ENCODE data around the gene GMDS. TPM values are rescaled to one million over a fixed set of nuclear protein-coding genes. Genes with fewer than 3 reads are reported as not detected.

The GMDS gene
- total and polyA plus RNA-seq, 2 of the 13 experiments (the other 11 are each of a cell fraction or from before 2014, with no cell fraction given), result 64.4 to 112 TPM

DNA sequence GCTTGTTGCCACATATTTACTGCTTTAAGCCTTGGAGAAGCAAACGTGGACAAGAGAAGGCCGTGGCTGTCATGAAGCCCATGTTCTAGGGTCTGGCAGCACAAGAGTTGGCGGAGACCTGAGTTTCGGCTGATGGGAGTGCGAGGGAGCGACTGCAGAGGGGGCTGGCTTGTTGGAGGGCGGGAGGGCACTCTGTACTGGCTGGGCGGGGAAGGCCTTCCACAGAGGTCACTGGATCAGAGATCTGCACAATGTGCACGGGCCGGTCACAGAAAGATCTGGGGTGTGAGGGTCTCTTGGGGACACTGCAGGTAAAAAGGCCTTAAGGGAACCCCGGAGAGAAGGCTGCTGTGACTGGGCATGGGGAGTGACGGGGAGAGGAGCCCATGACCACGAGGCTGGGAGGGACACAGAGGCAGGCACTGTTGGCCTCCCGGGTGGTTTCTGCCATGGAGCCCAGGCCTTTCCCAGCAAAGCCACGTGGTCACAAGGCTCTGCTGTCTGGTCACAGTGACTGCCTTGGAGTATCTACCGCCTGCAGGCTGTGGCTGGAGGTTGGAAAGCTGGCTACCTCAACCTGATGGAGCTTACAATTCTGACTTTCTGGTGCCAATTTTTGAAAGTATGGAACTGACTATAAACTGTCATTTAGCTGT is 611.9 kb downstream of the GMDS start:
- no peaks in the 10 kb centered on the region for H3K27me3 ChIP-seq (ENCODE audit: control insufficient read depth in 1 of 2, insufficient read depth in 2 of 2, low read length in 2 of 2)
- FAIRE-seq, result no peak
- WGBS (ENCODE audit: low lambda C conversion rate), result 98% methylated on average over 16 of the region's 16 CpGs
- no peak overlapping the region for H3K4me3 ChIP-seq (replicated peaks in 1 of 3; ENCODE audit: insufficient read depth in 1 of 3, low read depth in 2 of 3, low read length in 3 of 3)
- DNase-seq (ENCODE audit: low spot score), result no peak
- H2AFZ ChIP-seq (ENCODE audit: low read length), result no peak overlapping the region
- no peak overlapping the region for H3K9ac ChIP-seq (ENCODE audit: insufficient read depth, low read depth, low read length)
- ChIA-PET POLR2A (no interaction called here), CTCF (ENCODE audit: low intra/inter-chr PET ratio, low total read pairs) (no interaction called here)
- TF ChIP-seq ZNF235 (CRISPR knock-in tag; IDR thresholded peaks at IDR 0.05; ENCODE audit: borderline replicate concordance) (no peak), SIN3A (IDR thresholded peaks at IDR 0.05; ENCODE audit: borderline replicate concordance, low read depth, low read length) (no peak), AGO2 (optimal IDR thresholded peaks at IDR 0.05; ENCODE audit: low read depth, low read length) (peak; percentile 56)
- intact Hi-C loops (cut with micrococcal nuclease; ENCODE audit: unreplicated experiment) (no loop called here), in situ Hi-C loops (cut with HindIII; ENCODE audit: extremely low pct_ligation_motif_present, low pct_unique_long_range_greater_than_20kb) (no loop called here)
- no peaks in the 10 kb centered on the region; the same call in 1 of the 2 replicates for H4K20me1 ChIP-seq (ENCODE audit: insufficient read depth, low read length)
- no peaks in the 10 kb centered on the region for H3K4me1 ChIP-seq (ENCODE audit: insufficient read depth, low read length)
- no peaks in the 10 kb centered on the region for H3K9me3 ChIP-seq (ENCODE audit: low read length)
- H3K79me2 ChIP-seq (ENCODE audit: insufficient read depth, low read length), result no peaks in the 10 kb centered on the region
- ATAC-seq, result no peak
- H3K27ac ChIP-seq (ENCODE audit: extremely low read length, insufficient read depth, low read length), result no peak overlapping the region
- peaks cover 1 to 24% of the 10 kb centered on the region in 2 experiments; a peak in 3 of 5 replicates for H3K36me3 ChIP-seq (replicated peaks in 1 of 2; ENCODE audit: control insufficient read depth in 1 of 2, insufficient read depth in 2 of 2, low read length in 2 of 2)
- no peak overlapping the region for H3K4me2 ChIP-seq (ENCODE audit: low read depth, low read length)
- no TSS peak for BruUV-seq (replicated peaks)

DNA sequence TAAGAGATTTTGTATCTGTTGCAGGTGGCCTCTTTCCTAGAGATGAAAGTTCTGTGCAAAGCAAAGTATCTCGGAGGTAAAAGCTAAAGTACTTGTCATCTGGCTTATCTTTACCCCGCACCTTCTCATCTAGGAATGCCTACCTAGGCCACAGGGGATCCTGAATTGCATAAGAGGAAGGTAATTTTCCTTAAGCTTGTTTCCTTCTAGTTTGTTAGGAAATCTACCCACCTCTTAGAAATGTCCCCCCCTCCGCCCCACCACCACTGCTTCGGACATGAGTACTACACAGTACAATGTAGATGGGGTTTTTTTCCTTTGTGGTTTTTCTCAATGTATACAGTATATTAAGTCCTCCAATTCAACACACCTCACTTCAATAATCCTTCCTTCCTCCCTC is 614.2 kb downstream of the GMDS start:
- H3K27ac ChIP-seq (ENCODE audit: extremely low read length, insufficient read depth, low read length), result no peak overlapping the region
- no peaks in the 10 kb centered on the region for H3K4me1 ChIP-seq (ENCODE audit: insufficient read depth, low read length)
- CTCF ChIA-PET (ENCODE audit: low intra/inter-chr PET ratio, low total read pairs), result no interaction called here
- peaks cover 1 to 20% of the 10 kb centered on the region in 2 experiments; a peak in 3 of 5 replicates for H3K36me3 ChIP-seq (replicated peaks in 1 of 2; ENCODE audit: control insufficient read depth in 1 of 2, insufficient read depth in 2 of 2, low read length in 2 of 2)
- no peaks in the 10 kb centered on the region for H3K79me2 ChIP-seq (ENCODE audit: insufficient read depth, low read length)
- no peaks in the 10 kb centered on the region for H4K20me1 ChIP-seq (ENCODE audit: insufficient read depth, low read length)
- 98% methylated on average over 4 of the region's 4 CpGs for WGBS (ENCODE audit: low lambda C conversion rate)
- intact Hi-C loops (cut with micrococcal nuclease; ENCODE audit: unreplicated experiment) (no loop called here), in situ Hi-C loops (cut with HindIII; ENCODE audit: extremely low pct_ligation_motif_present, low pct_unique_long_range_greater_than_20kb) (no loop called here)
- H3K4me3 ChIP-seq (replicated peaks in 1 of 3; ENCODE audit: insufficient read depth in 1 of 3, low read depth in 2 of 3, low read length in 3 of 3), result no peak overlapping the region
- DNase-seq (ENCODE audit: low spot score), result no peak
- no peak for ATAC-seq
- no peak overlapping the region for H3K4me2 ChIP-seq (ENCODE audit: low read depth, low read length)
- H2AFZ ChIP-seq (ENCODE audit: low read length), result no peak overlapping the region
- no TSS peak for BruUV-seq (replicated peaks)
- H3K9me3 ChIP-seq (ENCODE audit: low read length), result no peaks in the 10 kb centered on the region
- FAIRE-seq, result no peak
- POLR2A ChIA-PET, result no interaction called here
- H3K27me3 ChIP-seq (ENCODE audit: control insufficient read depth in 1 of 2, insufficient read depth in 2 of 2, low read length in 2 of 2), result no peaks in the 10 kb centered on the region
- H3K9ac ChIP-seq (ENCODE audit: insufficient read depth, low read depth, low read length), result no peak overlapping the region
- TF ChIP-seq HNF4G (IDR thresholded peaks at IDR 0.05; ENCODE audit: borderline replicate concordance, low read depth, low read length) (no peak), HNF4G (CRISPR knock-in tag; IDR thresholded peaks at IDR 0.05; ENCODE audit: borderline replicate concordance, low read depth) (no peak), ZNF841 (CRISPR knock-in tag; IDR thresholded peaks at IDR 0.05; ENCODE audit: borderline replicate concordance) (no peak), CTCF (CRISPR knock-in tag; IDR thresholded peaks at IDR 0.05) (no peak), THYN1 (CRISPR knock-in tag; IDR thresholded peaks at IDR 0.05; ENCODE audit: borderline replicate concordance, low read depth) (no peak), GTF3A (CRISPR knock-in tag; conservative IDR thresholded peaks at IDR 0.05) (no peak)
- TF ChIP-seq, protein P1, sequence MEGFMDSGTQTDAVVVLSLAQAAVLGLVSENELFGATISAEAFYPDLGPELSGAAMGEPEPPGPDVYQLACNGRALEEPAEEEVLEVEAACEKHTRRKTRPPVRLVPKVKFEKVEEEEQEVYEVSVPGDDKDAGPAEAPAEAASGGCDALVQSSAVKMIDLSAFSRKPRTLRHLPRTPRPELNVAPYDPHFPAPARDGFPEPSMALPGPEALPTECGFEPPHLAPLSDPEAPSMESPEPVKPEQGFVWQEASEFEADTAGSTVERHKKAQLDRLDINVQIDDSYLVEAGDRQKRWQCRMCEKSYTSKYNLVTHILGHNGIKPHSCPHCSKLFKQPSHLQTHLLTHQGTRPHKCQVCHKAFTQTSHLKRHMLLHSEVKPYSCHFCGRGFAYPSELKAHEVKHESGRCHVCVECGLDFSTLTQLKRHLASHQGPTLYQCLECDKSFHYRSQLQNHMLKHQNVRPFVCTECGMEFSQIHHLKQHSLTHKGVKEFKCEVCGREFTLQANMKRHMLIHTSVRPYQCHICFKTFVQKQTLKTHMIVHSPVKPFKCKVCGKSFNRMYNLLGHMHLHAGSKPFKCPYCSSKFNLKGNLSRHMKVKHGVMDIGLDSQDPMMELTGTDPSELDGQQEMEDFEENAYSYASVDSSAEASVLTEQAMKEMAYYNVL (CRISPR knock-in tag; IDR thresholded peaks at IDR 0.05; ENCODE audit: borderline replicate concordance), result no peak
- TF ChIP-seq, protein P2, sequence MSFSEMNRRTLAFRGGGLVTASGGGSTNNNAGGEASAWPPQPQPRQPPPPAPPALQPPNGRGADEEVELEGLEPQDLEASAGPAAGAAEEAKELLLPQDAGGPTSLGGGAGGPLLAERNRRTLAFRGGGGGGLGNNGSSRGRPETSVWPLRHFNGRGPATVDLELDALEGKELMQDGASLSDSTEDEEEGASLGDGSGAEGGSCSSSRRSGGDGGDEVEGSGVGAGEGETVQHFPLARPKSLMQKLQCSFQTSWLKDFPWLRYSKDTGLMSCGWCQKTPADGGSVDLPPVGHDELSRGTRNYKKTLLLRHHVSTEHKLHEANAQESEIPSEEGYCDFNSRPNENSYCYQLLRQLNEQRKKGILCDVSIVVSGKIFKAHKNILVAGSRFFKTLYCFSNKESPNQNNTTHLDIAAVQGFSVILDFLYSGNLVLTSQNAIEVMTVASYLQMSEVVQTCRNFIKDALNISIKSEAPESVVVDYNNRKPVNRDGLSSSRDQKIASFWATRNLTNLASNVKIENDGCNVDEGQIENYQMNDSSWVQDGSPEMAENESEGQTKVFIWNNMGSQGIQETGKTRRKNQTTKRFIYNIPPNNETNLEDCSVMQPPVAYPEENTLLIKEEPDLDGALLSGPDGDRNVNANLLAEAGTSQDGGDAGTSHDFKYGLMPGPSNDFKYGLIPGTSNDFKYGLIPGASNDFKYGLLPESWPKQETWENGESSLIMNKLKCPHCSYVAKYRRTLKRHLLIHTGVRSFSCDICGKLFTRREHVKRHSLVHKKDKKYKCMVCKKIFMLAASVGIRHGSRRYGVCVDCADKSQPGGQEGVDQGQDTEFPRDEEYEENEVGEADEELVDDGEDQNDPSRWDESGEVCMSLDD (CRISPR knock-in tag; IDR thresholded peaks at IDR 0.05; ENCODE audit: borderline replicate concordance), result no peak
